ENCODE results near the gene PCDHGA11.
"Not testable (repeated sequence)": the region's sequence is repeated elsewhere in the genome, so short reads cannot be mapped to it uniquely, and the experiment has no call there.

PCDHGA11 gene

DNA sequence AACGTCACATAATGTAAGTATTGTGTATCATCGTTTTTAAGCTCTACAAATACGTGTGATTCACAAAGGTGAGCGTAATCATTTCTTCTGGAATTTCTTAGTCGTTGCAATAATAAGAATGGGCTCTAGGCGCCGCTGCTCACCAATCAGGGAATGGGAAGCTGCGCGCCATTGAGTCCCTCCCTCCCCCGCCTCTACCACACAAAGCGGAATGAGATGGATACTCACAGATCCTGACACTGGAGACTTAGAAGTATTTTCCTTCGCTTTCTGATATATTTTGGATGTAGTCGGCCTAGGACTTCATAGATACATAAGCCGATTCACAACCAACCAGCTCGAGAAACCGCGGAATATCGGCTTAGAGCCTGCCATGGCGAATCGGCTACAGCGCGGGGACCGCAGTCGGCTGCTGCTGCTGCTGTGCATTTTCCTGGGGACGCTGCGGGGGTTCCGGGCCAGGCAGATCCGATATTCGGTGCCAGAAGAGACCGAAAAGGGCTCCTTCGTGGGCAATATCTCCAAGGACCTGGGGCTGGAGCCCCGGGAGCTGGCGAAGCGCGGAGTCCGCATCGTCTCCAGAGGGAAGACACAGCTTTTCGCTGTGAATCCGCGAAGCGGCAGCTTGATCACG lies at the start of gene PCDHGA11:
TSS of gene PCDHGA11 (plus strand) at position 197 of the 634 bp plus-strand sequence. CDS start at position 374, 177 bp downstream.
- DNase-seq = no peak

- DNase-seq = no peak
Measured at GRCh38 chr5:141371572-141372475, 49.0 kb upstream of the PCDHGA11 start.

DNA sequence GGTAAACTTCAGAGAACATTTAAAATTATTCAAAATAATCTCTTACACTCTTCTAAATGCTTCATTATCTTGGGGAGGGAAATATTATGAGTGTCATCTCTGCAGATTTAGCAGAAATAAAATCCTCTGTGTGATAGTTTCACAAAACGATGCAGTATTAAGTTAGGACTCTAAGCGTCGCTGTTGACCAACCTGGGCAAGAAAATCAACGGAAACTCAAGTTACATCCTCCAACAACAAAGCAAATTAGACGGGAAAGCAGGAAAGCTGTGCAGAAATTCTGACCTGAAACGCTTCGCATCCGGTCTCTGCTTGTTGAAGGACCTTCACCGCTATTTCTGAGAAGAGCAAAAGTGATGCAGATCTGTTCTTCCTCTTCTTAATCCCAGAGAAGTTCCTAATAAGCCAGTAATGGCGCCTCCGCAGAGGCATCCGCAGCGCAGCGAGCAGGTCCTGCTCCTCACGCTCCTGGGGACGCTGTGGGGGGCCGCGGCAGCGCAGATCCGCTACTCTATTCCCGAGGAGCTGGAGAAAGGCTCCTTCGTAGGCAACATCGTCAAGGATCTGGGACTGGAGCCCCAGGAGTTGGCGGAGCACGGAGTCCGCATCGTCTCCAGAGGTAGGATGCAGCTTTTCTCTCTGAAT lies 47.1 kb upstream of the PCDHGA11 start, which contains the start of gene PCDHGA6:
TSS of gene PCDHGA6 (plus strand) at position 219 of the 645 bp plus-strand sequence. CDS start at position 412, 193 bp downstream.
- no peak for DNase-seq

DNA sequence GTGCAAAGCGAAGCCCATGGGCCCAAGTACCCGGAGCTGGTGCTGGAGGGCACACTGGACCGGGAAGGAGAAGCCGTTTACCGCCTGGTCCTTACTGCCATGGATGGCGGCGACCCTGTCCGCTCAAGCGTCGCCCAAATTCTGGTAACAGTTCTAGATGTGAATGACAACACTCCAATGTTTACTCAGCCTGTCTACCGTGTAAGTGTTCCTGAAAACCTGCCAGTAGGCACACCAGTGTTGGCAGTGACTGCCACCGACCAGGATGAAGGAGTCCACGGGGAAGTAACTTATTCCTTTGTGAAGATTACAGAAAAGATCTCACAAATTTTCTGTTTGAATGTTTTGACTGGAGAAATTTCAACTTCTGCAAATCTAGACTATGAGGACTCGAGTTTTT lies 46.2 kb upstream of the PCDHGA11 start:
- no peak for DNase-seq

GRCh38 chr5:141375444-141376155 lies 45.3 kb upstream of the PCDHGA11 start:
- DNase-seq = not testable (repeated sequence)

- DNase-seq = no peak
Measured at GRCh38 chr5:141382469-141383294, 38.2 kb upstream of the PCDHGA11 start, which contains the start of gene PCDHGA7. PCDHGA7 (plus strand) TSS chr5:141382742; CDS start chr5:141382900, 158 bp downstream.

GRCh38 chr5:141383345-141383744 lies 37.5 kb upstream of the PCDHGA11 start:
- DNase-seq = no peak

DNA sequence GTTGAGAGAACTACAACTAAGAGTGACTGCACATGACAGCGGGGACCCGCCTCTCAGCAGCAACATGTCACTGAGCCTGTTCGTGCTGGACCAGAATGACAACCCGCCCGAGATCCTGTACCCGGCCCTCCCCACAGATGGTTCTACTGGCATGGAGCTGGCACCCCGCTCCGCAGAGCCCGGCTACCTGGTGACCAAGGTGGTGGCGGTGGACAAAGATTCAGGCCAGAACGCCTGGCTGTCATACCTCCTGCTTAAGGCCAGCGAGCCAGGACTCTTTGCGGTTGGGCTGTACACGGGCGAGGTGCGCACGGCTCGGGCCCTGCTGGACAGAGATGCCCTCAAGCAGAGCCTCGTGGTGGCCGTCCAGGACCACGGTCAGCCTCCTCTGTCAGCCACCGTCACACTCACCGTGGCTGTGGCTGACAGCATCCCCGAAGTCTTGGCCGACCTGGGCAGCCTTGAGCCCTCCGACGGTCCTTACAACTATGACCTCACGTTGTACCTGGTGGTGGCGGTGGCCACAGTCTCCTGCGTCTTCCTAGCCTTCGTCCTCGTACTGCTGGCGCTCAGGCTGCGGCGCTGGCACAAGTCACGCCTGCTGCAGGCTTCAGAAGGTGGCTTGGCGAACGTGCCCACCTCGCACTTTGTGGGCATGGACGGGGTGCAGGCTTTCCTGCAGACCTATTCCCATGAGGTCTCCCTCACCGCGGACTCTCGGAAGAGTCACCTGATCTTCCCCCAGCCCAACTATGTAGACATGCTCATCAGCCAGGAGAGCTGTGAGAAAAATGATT lies 36.2 kb upstream of the PCDHGA11 start:
- no peak for DNase-seq

DNA sequence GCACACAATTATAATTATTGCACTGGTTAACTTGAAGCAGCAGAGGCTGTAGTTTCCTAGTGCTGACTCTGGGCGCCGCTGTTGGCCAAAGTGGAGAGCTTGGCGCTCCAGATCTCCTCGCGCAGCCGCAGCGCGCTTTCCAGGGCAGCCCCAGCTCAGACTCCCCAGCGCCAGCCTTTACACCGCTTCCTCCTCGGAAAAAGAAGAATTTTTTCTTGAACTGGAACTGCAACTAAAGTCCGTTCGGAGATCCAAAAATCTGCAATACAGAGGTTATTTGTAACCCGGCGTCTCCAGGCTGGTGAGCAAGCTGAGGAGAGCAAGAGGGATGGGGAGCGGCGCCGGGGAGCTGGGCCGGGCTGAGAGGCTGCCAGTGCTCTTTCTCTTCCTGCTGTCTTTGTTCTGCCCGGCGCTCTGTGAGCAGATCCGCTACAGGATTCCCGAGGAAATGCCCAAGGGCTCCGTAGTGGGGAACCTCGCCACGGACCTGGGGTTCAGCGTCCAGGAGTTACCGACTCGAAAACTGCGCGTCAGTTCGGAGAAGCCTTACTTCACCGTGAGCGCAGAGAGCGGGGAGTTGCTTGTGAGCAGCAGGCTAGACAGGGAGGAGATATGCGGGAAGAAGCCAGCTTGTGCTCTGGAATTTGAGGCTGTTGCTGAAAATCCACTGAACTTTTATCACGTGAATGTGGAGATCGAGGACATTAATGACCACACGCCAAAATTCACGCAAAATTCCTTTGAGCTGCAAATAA lies 33.1 kb upstream of the PCDHGA11 start, which contains the start of gene PCDHGB4:
TSS of gene PCDHGB4 (plus strand) at position 142 of the 755 bp plus-strand sequence. CDS start at position 329, 187 bp downstream.
- DNase-seq = not testable (repeated sequence)

- DNase-seq = no peak
Measured at GRCh38 chr5:141388661-141389060, 32.2 kb upstream of the PCDHGA11 start.

DNA sequence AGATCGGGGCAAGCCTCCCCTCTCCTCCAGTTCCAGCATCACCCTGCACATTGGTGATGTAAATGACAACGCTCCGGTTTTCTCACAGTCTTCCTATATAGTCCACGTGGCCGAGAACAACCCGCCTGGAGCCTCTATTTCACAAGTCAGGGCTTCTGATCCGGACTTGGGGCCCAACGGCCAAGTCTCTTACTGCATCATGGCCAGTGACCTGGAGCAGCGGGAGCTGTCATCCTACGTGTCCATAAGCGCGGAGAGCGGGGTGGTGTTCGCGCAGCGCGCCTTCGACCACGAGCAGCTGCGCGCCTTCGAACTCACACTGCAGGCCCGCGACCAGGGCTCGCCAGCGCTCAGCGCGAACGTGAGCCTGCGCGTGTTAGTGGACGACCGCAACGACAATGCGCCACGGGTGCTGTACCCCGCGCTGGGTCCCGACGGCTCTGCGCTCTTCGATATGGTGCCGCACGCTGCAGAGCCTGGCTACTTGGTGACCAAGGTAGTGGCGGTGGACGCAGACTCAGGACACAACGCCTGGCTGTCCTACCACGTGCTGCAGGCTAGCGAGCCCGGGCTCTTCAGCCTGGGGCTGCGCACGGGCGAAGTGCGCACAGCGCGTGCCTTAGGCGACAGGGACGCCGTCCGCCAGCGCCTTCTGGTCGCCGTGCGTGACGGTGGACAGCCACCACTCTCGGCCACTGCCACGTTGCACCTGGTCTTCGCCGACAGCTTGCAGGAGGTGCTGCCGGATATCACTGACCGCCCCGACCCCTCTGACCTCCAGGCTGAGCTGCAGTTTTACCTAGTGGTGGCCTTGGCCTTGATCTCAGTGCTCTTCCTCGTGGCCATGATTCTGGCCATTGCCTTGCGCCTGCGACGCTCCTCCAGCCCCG lies 31.5 kb upstream of the PCDHGA11 start:
- no peak for DNase-seq

DNA sequence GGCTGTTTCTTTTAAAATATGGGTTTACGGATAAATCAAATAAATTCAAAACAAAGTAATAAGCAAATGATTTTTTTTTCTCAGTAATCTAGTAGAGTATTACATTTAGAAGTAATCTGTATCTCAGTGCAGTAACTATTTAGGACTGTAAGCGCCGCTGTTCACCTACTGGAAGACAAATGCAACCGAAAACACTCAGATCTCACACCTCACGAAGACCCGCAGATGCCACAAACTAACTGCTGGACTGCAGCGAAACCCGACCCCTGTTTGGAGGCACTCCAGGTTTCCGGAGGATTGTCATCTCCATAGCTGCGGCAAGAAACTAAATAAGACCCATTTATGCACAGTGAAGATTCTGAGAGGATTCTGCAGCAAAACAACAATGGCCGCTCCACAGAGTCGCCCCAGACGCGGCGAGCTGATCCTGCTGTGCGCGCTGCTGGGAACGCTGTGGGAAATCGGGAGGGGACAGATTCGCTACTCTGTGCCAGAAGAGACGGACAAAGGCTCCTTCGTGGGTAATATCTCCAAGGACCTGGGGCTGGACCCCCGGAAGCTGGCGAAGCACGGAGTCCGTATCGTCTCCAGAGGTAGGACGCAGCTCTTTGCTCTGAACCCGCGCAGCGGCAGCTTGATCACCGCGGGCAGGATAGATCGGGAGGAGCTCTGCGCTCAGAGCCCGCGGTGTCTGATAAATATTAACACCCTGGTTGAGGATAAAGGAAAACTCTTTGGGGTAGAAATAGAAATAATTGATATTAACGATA lies 28.2 kb upstream of the PCDHGA11 start, which contains the start of gene PCDHGA8:
TSS of gene PCDHGA8 (plus strand) at position 205 of the 770 bp plus-strand sequence. CDS start at position 386, 181 bp downstream.
- DNase-seq = no peak

GRCh38 chr5:141393267-141393666 lies 27.6 kb upstream of the PCDHGA11 start:
- no peak for DNase-seq

GRCh38 chr5:141394401-141395187 lies 26.3 kb upstream of the PCDHGA11 start:
- DNase-seq = not testable (repeated sequence)

DNA sequence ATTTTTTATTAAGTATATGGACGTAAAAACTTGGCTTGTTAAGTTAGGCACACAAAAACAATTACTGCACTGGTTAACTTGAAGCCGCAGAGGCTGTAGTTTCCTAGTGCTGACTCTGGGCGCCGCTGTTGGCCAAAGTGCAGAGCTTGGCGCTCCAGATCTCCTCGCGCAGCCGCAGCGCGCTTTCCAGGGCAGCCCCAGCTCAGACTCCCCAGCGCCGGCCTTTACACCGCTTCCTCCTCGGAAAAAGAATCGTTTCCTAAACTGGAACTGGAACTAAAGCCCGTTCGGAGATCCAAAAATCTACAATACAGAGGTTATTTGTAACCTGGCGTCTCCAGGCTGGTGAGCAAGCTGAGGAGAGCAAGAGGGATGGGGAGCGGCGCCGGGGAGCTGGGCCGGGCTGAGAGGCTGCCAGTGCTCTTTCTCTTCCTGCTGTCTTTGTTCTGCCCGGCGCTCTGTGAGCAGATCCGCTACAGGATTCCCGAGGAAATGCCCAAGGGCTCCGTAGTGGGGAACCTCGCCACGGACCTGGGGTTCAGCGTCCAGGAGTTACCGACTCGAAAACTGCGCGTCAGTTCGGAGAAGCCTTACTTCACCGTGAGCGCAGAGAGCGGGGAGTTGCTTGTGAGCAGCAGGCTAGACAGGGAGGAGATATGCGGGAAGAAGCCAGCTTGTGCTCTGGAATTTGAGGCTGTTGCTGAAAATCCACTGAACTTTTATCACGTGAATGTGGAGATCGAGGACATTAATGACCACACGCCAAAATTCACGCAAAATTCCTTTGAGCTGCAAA lies 22.9 kb upstream of the PCDHGA11 start, which contains the start of gene PCDHGB5:
TSS of gene PCDHGB5 (plus strand) at position 192 of the 796 bp plus-strand sequence. CDS start at position 373, 181 bp downstream.
- DNase-seq = not testable (repeated sequence)

- no peak for DNase-seq
Measured at GRCh38 chr5:141398608-141399007, 22.2 kb upstream of the PCDHGA11 start.

All from NCI-H1048 (cell line).